GM19328 (cell line): ENCODE results near the gene FAM222A.
"Not testable (repeated sequence)": the region's sequence is repeated elsewhere in the genome, so short reads cannot be mapped to it uniquely, and the experiment has no call there.

ENCODE experiments used
- ATAC-seq: cut with Tn5 transposase; IDR thresholded peaks from one replicate; pipeline ENCODE4 v1.9.1; 2021; ENCODE audit warnings: mild to moderate bottlenecking, moderate library complexity; ENCODE audit not compliant: unreplicated experiment

The FAM222A gene

DNA sequence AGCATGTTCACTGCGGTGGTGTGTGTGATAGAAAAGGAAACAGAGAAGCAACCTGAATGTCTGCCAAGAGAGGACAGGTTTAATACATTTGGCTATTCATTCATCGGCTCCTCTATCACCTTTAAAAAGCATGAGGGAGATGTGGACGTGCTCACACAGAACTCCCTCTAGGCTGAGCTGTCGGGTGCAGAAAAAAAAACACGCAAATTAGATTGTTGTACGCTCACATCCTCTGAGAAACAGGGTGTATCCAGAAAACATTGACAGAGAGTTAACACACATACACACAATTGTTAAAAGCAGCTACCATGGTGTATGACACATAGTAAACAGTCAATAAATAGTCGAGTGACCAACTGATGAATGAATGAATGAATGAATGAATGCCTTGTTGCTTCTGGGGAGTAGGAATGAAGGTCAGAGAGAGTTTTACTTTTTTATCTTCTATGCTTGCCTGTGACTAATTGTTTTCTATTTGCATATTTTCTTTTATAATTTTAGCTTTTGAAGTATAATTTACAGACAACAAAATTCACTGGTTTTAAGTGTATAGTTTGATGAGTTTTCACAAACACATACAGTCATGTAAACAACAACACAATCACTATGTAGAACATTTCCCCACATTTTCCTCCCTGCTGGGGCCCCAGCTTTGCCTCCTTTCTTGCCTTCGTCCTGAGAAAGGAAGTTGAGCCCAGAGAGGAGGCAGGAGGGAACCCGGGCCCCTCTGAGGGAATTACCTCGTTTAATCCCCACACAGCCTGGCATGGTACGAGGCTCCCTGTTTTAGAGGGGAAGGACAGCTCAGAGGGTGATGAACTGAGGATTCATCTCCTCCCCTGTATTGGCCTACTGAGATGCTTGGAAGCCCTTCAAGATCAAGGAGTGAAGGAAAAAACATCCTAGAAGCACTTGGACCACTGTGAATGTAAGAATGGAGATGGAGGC, 19.7 kb upstream of the FAM222A start:
- ATAC-seq = no peak

- ATAC-seq = not testable (repeated sequence)
These were observed 19.0 kb upstream of the FAM222A start for GRCh38 chr12:109694629-109695028.

GRCh38 chr12:109695416-109695815, 18.2 kb upstream of the FAM222A start:
- no peak for ATAC-seq

DNA sequence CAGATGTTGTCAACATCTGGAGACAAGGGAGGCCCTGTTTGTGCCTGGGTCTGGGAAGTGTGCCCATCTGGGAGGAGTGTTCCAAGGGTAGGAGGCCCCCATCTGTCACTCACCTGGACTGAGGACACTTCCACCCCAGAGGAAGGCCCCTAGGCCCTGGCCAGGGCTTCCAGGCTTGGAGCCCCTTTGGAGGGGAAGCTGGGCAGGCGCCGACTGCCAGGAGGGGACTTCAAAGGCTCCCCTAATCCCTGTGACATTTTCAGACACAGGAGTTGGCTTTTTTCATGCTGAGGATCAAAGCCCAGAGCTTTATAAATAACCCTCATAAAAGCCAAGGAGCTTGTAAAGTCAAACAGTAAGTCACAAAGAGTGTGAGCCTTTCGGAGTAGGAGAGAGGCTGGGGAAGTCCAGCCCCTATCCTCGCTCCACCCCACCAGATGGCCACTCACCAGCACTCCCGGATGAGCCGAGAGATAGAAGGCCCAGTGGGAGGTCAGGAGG, 17.6 kb upstream of the FAM222A start:
- ATAC-seq = no peak

GRCh38 chr12:109696485-109697269, 16.9 kb upstream of the FAM222A start:
- ATAC-seq = no peak

DNA sequence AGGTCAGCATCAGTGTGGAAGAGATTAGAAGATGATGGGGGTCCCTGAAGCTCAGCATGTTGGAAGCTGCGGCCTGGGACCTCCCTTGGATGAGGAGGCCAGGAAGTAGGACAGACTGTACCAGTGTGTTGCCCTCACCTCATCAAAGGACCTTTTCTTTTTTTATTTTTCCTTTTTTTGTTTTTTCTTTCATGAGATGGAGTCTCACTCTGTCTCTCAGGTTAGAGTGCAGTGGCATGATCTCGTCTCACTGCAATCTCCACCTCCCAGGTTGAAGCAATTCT, 16.4 kb upstream of the FAM222A start:
- no peak for ATAC-seq

- ATAC-seq = no peak
These were observed 15.7 kb upstream of the FAM222A start for GRCh38 chr12:109697877-109698468.

- ATAC-seq = no peak
These were observed 14.8 kb upstream of the FAM222A start for GRCh38 chr12:109698820-109699219.

- ATAC-seq = no peak
These were observed 12.6 kb upstream of the FAM222A start for GRCh38 chr12:109701064-109701463.

- no peak for ATAC-seq
These were observed 11.3 kb upstream of the FAM222A start for GRCh38 chr12:109702111-109702841.

GRCh38 chr12:109703684-109704083, 9.9 kb upstream of the FAM222A start:
- ATAC-seq = no peak

DNA sequence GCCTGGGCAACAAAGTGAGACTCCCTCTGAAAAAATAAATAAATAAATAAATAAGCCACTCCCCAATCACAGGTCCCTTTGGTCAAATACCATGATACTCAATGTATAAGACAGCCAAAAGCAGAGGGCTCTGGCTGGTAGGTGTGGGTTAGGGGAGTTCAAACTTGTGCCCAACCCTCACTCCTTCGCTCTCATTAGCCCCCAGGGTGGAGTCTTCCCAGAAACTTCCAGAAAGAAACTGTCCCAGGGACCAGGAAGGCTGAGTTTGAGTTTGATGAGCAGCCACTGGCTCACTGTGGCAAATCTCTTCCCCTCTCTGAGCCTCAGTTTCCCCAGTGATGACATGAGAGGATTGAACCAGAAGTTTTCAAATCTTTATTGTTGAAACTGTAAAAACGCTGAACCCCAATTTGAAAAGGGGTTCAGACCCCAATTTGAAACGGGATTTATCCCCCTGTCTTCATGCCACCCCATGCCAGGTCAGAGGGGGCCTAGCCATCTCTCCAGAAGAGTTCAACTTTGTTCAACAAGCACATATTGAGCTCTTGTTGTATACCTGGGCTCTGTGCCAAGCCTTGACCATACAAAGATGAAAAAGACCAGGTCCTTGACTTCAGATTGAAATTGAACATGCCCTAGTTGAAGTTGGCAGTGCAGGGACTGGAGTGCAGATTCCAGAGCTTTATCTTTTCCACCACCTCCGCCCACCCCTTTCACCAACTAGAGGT, 9.1 kb upstream of the FAM222A start:
- no peak for ATAC-seq

DNA sequence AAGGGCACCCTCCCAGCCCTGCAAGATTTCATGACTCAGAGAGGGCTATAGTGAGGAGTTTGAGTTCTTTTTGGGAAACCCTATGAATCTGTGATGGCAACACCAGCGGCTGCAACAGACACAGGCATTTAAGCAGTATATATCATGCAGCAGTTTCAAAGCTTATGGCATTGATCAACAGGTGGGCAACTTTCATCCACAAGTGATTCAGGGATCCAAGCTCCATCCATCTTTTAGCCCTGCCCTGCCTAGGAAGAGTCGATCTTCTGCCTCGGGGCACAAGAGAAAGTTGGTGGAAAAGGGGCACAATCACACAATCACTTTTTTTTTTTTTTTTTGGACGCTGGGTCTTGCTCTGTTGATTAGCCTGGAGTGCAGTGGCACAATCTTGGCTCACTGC, 8.3 kb upstream of the FAM222A start:
- no peak for ATAC-seq

DNA sequence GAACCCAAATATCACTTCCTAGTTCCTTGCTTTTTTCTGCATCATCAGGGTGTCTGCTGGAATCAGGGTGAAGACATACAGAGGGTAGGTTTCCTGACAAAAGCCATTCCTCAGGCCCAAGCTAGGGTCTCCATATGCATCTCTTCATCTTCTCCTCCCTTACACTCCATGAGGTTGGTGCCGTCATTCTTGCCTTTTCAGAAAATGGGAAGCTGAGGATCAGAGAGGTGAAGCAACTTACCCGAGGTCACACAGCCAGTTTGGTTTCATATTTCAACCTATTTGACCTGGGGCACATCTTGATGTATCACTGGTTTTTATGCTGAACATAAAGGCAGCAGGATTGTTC, 7.3 kb upstream of the FAM222A start:
- ATAC-seq = no peak

GRCh38 chr12:109706747-109707469, 6.7 kb upstream of the FAM222A start:
- ATAC-seq = no peak

DNA sequence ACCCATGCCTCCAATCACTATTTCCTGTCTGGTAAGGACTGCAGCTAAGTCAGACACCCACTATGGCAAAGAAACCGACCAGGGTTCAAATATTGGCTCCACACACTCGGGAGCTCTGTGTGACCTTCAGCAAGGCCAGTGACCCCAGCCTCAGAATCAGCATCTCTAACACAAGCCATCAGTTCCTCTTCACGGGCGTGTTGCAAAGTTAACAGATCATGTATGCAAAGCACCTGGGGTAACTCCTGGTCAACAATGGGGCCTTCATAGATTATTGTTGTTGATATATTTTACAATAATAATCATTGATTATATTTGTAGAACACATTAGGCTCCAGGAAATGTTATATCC, 6.2 kb upstream of the FAM222A start:
- no peak for ATAC-seq

DNA sequence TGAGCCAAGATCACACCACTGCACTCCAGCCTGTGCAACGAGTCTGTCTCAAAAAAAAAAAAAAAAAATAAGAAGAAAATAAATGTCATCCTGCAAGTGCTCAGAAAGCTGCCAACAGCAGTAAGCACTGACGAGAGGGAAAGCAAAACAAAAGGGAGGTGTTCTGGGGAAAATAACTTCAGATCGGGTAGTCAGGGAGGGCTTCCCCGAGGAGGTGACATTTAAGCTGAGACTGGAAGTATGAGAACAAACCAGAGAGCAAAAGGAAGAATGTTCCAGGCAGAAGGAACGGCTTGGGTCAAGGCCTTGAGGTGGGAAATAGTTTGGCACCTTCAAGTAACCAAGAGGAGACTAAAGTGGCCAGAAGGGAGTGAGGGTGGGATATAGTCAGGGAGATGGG, 4.7 kb upstream of the FAM222A start:
- ATAC-seq = no peak

- ATAC-seq = no peak
These were observed 4.1 kb upstream of the FAM222A start for GRCh38 chr12:109709401-109709991.

GRCh38 chr12:109710205-109710746, 3.3 kb upstream of the FAM222A start:
- no peak for ATAC-seq
